GM10266 (cell line): ENCODE results near the gene BTD.
"Not testable (repeated sequence)": the region's sequence is repeated elsewhere in the genome, so short reads cannot be mapped to it uniquely, and the experiment has no call there.

Experiments
- DNase-seq: peaks from one replicate; pipeline ENCODE4 v3.0.0; 2012; ENCODE audit errors: extremely low spot score
- TF ChIP-seq, protein P1 (sequence below): IDR thresholded peaks from 2 replicates; pipeline ENCODE4 v1.5.1; 2012; ENCODE audit warnings: mild to moderate bottlenecking, low read depth; ENCODE audit not compliant: control insufficient read depth, insufficient read depth; ENCODE audit errors: missing control alignments

The BTD gene

DNA sequence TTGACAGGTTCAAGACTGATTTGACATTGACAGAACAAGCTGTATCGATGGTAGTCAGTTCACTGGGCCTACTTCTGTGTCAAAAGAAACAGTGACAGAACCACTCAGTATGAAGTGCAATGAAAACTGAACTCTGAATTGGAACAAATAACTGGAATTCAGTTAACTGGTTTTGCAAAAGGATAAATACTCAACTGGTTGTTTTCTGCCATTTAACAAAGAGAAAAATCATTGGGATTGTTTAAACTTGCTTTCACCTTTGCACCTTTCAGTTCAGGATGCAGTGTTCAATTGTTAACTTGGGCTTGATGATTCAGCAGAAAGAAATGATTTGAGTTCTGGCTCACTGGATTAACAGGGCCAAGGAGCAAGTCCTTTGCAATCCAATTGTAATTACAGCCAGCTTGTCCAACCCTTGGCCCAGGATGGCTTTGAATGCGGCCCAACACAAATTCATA lies 4.9 kb downstream of the BTD start:
- TF ChIP-seq, protein P1, sequence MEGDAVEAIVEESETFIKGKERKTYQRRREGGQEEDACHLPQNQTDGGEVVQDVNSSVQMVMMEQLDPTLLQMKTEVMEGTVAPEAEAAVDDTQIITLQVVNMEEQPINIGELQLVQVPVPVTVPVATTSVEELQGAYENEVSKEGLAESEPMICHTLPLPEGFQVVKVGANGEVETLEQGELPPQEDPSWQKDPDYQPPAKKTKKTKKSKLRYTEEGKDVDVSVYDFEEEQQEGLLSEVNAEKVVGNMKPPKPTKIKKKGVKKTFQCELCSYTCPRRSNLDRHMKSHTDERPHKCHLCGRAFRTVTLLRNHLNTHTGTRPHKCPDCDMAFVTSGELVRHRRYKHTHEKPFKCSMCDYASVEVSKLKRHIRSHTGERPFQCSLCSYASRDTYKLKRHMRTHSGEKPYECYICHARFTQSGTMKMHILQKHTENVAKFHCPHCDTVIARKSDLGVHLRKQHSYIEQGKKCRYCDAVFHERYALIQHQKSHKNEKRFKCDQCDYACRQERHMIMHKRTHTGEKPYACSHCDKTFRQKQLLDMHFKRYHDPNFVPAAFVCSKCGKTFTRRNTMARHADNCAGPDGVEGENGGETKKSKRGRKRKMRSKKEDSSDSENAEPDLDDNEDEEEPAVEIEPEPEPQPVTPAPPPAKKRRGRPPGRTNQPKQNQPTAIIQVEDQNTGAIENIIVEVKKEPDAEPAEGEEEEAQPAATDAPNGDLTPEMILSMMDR = no peak
- no peak for DNase-seq

DNA sequence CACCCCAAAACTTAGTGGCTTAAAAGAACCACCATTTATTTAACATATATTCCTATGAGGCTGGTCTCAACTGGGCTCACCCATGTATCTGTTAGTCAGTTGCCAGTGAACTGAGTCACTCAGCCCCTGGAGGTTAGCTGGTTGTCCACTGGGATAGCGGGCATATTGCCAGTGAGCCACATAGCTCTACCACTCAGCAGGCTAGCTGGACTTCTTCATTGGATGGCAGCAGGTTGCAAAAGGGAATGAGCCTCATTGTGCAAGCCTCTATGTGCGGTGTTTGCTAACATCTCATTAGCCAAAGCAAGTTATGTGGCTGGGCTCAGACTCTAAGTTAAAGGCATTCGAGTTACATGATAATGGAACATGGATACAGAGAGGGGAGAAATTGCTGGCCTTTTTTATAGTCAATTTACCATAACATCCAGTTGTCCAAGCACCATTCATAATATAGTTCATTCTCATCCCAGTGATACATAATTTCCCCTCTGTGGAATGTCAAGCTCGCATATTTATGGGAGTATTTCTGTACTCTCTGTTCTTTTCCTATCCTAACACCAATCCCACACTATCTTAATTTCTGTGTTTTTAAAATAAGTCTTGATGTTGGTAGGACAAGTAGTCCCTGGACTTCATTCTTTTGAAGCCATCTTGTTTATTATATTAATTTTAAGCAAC lies 8.7 kb downstream of the BTD start:
- DNase-seq = no peak
- TF ChIP-seq, protein P1 = no peak

DNA sequence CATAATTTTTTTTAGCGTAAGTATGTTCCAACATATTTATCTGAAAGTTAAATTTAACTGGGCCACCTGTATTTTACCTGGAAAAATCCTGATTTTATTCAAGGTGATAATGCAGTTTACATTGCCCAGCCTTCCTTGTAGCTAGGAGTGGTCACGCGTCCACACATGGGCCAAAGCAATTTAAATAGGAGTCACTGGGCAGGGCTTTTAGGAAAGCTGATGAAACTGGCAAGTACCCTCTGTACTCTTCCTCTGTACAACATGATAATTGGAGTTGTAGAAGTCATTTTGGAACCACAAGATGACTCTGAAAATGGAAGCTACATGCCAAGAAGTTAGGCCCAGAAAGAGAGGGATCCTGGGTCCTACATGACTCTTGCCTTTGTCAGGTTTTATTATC lies 9.5 kb downstream of the BTD start:
- TF ChIP-seq, protein P1 = no peak
- no peak for DNase-seq

DNA sequence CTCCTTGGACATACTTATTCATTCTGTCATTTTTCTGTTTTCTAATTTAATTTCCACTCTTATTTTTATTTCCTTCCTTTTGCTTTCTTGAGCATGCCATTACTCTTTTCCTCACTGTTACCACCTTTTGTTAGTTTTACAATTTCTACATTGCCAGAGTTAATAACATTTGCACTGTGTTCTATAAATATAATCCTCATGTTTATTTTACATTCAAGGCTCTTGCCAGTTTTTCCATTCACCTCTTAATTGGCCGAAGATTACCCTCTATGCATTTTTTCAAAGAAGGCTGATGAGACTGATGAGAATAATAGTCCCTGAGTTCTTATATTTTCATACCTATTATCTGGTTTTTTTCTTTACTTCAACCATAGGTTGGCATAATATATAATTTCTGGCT lies 10.5 kb downstream of the BTD start:
- DNase-seq = no peak
- TF ChIP-seq, protein P1 = no peak

DNA sequence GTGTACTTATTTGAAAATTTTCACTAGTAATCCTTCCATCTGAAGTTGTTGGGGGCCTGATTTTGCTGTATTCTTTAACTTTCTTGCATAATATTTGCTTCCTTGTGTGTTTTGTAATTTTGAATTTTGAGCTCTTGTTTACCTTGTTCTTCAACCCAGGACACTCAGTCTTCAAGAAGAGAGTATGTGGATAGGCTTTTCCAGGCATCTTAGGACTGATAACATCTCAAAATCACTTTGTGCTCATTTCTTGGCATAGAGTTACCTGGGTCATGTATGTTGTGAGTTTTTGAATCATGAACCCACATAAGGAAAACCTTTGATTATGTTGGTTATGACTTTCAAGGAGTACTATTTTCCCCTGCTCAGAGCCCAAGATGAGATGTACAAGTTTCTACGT lies 13.4 kb downstream of the BTD start:
- TF ChIP-seq, protein P1 = no peak
- no peak for DNase-seq

DNA sequence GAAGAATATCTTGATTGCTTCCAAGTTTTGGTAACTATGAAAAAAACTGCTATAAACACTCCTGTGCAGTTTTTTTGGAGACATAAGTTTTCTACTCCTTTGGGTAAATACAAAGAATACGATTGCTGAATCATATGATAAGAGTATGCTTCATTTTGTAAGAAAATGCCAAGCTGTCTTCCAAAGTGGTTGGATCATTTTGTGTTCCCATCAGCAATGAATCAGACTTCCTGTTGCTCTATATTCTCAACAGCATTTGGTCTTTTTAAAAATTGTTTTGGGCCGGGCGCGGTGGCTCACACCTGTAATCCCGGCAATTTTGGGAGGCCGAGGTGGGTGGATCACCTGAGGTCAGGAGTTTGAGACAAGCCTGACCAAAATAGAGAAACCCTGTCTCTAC lies 14.5 kb downstream of the BTD start:
- TF ChIP-seq, protein P1 = no peak
- no peak for DNase-seq

DNA sequence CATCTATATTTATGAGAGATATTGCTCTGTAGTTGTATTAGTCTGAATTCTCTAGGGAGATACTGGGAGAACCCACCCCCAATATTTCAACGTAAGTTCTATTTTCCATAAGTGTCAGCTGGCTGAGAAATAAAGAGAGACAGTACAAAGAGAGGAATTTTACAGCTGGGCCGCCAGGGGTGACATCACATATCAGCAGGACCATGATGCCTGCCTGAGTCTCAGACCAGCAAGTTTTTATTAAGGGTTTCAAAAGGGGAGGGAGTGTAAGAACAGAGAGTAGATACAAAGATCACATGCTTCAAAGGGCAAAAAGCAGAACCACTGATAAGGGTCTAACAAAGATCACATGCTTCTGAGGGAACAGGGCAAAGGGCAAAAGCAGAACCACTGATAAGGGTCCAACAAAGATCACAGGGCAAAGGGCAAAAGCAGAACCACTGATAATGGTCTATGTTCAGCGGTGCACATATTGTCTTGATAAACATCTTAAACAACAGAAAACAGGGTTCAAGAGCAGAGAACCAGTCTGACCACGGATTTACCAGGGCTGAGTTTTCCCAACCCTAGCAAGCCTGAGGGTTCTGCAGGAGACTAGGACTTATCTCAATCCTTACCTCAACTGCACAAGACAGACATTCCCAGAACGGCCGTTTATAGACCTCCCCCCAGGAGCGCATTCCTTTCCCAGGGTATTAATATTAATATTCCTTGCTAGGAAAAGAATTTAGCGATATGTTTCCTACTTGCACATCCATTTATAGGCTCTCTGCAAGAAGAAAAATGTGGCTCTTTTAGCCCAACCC lies 18.3 kb downstream of the BTD start:
- not testable (repeated sequence) for DNase-seq
